HEK293T (cell line): Measurements from ENCODE around the gene LAMA5.

Source experiments
- ARNT ChIP-seq: fragments of 450-650 bp; IDR thresholded peaks from 2 replicates; pipeline ENCODE4 v1.6.1; 2017; ENCODE audit warnings: mild to moderate bottlenecking
- BHLHE40 ChIP-seq: fragments of 450-650 bp; IDR thresholded peaks from 2 replicates; pipeline ENCODE4 v1.6.1; 2016; ENCODE audit warnings: mild to moderate bottlenecking, moderate library complexity, borderline replicate concordance
- CTBP1 ChIP-seq: fragments of 450-650 bp; IDR thresholded peaks from 2 replicates; pipeline ENCODE4 v1.6.1; 2016; ENCODE audit warnings: borderline replicate concordance
- FOXK2 ChIP-seq: fragments of 450-650 bp; IDR thresholded peaks from 2 replicates; pipeline ENCODE4 v1.6.1; 2016; ENCODE audit warnings: mild to moderate bottlenecking
- FOXM1 ChIP-seq: fragments of 450-650 bp; IDR thresholded peaks from 2 replicates; pipeline ENCODE4 v1.6.1; 2017; ENCODE audit warnings: mild to moderate bottlenecking, borderline replicate concordance
- L3MBTL2 ChIP-seq: fragments of 450-650 bp; conservative IDR thresholded peaks from 2 replicates; pipeline ENCODE4 v1.6.1; 2016; ENCODE audit warnings: mild to moderate bottlenecking
- NFRKB ChIP-seq: fragments of 450-650 bp; IDR thresholded peaks from 2 replicates; pipeline ENCODE4 v1.6.1; 2016; ENCODE audit warnings: mild to moderate bottlenecking, moderate library complexity
- SP1 ChIP-seq: fragments of 450-650 bp; IDR thresholded peaks from 2 replicates; pipeline ENCODE4 v1.6.1; 2017
- SUZ12 ChIP-seq: fragments of 450-650 bp; IDR thresholded peaks from 2 replicates; pipeline ENCODE4 v1.6.1; 2016; ENCODE audit warnings: mild to moderate bottlenecking
- TARDBP ChIP-seq: fragments of 450-650 bp; IDR thresholded peaks from 2 replicates; pipeline ENCODE4 v1.6.1; 2016
- TF ChIP-seq, protein P1 (sequence below): fragments of 450-650 bp; IDR thresholded peaks from 2 replicates; pipeline ENCODE4 v1.6.1; 2016

DNA sequence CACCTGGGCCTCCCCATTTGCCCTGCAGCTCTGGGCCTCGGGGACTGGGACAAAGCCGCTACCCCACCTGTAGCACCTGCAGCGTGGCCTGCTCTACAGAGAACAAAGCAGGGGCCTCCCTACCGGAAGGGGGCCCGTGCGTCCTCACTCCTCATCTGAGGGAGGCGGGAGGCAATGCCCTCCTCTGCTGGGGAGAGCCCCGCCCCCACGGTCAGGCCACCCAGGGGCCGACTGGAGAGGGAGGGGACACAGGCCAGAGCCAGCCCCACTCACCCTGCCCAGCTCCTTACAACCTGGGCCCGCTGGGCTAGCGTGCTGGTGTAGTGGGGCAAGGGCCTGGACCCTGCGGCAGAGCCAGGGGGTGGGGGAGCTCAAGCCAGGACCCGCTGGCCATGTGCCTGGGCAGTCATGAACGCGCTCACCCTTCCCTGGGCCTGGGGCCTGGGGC, 8.0 kb downstream of the LAMA5 start:
- TF ChIP-seq NFRKB (no peak), SUZ12 (no peak), SP1 (no peak), CTBP1 (no peak), ARNT (no peak), BHLHE40 (no peak), FOXK2 (no peak), FOXM1 (no peak), TARDBP (no peak), L3MBTL2 (no peak)
- TF ChIP-seq, protein P1, sequence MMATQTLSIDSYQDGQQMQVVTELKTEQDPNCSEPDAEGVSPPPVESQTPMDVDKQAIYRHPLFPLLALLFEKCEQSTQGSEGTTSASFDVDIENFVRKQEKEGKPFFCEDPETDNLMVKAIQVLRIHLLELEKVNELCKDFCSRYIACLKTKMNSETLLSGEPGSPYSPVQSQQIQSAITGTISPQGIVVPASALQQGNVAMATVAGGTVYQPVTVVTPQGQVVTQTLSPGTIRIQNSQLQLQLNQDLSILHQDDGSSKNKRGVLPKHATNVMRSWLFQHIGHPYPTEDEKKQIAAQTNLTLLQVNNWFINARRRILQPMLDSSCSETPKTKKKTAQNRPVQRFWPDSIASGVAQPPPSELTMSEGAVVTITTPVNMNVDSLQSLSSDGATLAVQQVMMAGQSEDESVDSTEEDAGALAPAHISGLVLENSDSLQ: no peak
